Progenitor cell of endocrine pancreas (in vitro differentiated cells): Measurements from ENCODE around the gene C14orf132. TPM values are rescaled to one million over a fixed set of nuclear protein-coding genes. Genes with fewer than 3 reads are reported as not detected.

Source experiments
- DNase-seq: peaks from one replicate; pipeline ENCODE4 v3.0.0; 2021; ENCODE audit warnings: low spot score; ENCODE audit not compliant: unreplicated experiment
- H3K27ac Mint-ChIP-seq: 2 replicates; pipeline ENCODE4 v1.8.0; 2021; ENCODE audit warnings: mild to moderate bottlenecking, moderate library complexity, mixed read lengths
- H3K27me3 Mint-ChIP-seq: 2 replicates; pipeline ENCODE4 v1.8.0; 2021; ENCODE audit warnings: mixed read lengths
- H3K36me3 Mint-ChIP-seq: 2 replicates; pipeline ENCODE4 v1.8.0; 2022; ENCODE audit warnings: mixed read lengths; ENCODE audit not compliant: insufficient read depth
- H3K4me1 Mint-ChIP-seq: 2 replicates; pipeline ENCODE4 v1.8.0; 2021; ENCODE audit warnings: low read depth, mixed read lengths
- H3K4me3 Mint-ChIP-seq: 2 replicates; pipeline ENCODE4 v1.8.0; 2021; ENCODE audit warnings: low read depth, mild to moderate bottlenecking, moderate library complexity, mixed read lengths
- H3K9me3 Mint-ChIP-seq: 2 replicates; pipeline ENCODE4 v1.8.0; 2021; ENCODE audit warnings: low read depth, mixed read lengths
- CTCF ChIP-seq: fragments of 200-600 bp; sonication (generic); IDR thresholded peaks from one replicate; pipeline ENCODE4 v1.5.0; 2021; ENCODE audit warnings: antibody characterized with exemption, mild to moderate bottlenecking; ENCODE audit not compliant: unreplicated experiment
- total RNA-seq: library from RNA; stranded (reverse); gene quantifications from 2 replicates; pipeline ENCODE4 v1.2.1, GENCODE V29; 2021

The C14orf132 gene
- total RNA-seq, 1 donor from 2014 or later = 58.3 TPM

- no peaks in the 10 kb centered on the region for H3K4me1 Mint-ChIP-seq
- no peak overlapping the region for H3K27ac Mint-ChIP-seq
- TF ChIP-seq CTCF = no peak
- peaks cover 9% of the 10 kb centered on the region for H3K9me3 Mint-ChIP-seq
- no peaks in the 10 kb centered on the region for H3K27me3 Mint-ChIP-seq
- H3K36me3 Mint-ChIP-seq = no peaks in the 10 kb centered on the region
- DNase-seq = no peak
- no peak overlapping the region for H3K4me3 Mint-ChIP-seq
Observed at GRCh38 chr14:96114002-96114401, 74.8 kb downstream of the C14orf132 start.

DNA sequence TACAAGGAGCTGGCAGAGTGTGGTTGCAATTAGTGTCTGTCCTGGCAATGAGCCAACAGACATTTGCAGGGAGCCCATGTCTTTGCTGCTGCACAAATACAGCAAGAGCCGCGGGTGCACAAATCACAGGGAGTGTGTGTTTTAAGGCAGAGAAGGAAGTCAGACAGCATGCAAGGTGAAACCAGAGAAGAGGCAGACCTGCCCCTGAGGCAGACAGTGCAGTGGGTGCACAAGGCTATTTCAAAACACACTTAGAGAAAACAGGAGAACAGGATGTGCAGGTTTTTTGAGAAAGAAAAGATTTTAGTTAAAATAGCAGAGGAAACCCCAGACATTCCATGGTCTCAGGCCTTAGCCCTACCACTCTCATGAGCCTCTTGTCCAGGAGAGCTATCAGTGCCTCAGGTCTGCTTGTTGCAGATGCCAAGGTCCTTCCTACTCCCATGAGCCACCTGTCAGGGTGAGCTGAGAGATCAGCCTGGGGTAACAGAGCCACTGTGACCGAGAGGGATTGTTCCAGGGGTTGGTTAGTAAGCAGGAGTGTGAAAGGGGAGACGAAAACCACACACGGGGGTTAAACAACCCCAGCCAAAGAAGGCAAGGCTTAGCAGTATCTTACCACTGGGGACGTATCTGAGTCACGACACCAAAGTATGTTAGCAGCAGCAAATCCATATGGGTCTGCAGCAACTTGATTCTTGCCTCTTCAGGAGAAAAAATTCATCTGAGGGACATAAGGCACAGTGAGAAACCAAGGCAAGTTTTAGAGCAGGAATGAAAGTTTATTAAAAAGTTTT, 78.1 kb downstream of the C14orf132 start:
- DNase-seq = no peak
- Mint-ChIP-seq H3K27me3 (no peaks in the 10 kb centered on the region), H3K27ac (peak overlapping the region; percentile 70), H3K9me3 (peaks cover 7% of the 10 kb centered on the region), H3K36me3 (no peaks in the 10 kb centered on the region), H3K4me1 (no peaks in the 10 kb centered on the region), H3K4me3 (no peak overlapping the region)
- no peak for TF ChIP-seq CTCF

- no peak overlapping the region for H3K27ac Mint-ChIP-seq
- no peaks in the 10 kb centered on the region for H3K27me3 Mint-ChIP-seq
- DNase-seq = no peak
- no peak for TF ChIP-seq CTCF
- H3K9me3 Mint-ChIP-seq = peaks cover 7% of the 10 kb centered on the region
- no peaks in the 10 kb centered on the region for H3K36me3 Mint-ChIP-seq
- no peak overlapping the region for H3K4me3 Mint-ChIP-seq
- no peaks in the 10 kb centered on the region for H3K4me1 Mint-ChIP-seq
Observed at GRCh38 chr14:96117960-96118359, 78.8 kb downstream of the C14orf132 start.

GRCh38 chr14:96118391-96118790, 79.2 kb downstream of the C14orf132 start:
- no peak for DNase-seq
- H3K4me3 Mint-ChIP-seq = no peak overlapping the region
- H3K27me3 Mint-ChIP-seq = no peaks in the 10 kb centered on the region
- H3K36me3 Mint-ChIP-seq = no peaks in the 10 kb centered on the region
- TF ChIP-seq CTCF = no peak
- H3K4me1 Mint-ChIP-seq = no peaks in the 10 kb centered on the region
- H3K27ac Mint-ChIP-seq = no peak overlapping the region
- peaks cover 7% of the 10 kb centered on the region for H3K9me3 Mint-ChIP-seq

- TF ChIP-seq CTCF = no peak
- H3K27ac Mint-ChIP-seq = no peak overlapping the region
- no peak overlapping the region for H3K4me3 Mint-ChIP-seq
- no peaks in the 10 kb centered on the region for H3K36me3 Mint-ChIP-seq
- H3K4me1 Mint-ChIP-seq = no peaks in the 10 kb centered on the region
- H3K9me3 Mint-ChIP-seq = no peaks in the 10 kb centered on the region
- no peak for DNase-seq
- no peaks in the 10 kb centered on the region for H3K27me3 Mint-ChIP-seq
Observed at GRCh38 chr14:96119947-96120346, 80.8 kb downstream of the C14orf132 start.
